Measurements from ENCODE around the gene MTIF3.

Gene MTIF3

DNA sequence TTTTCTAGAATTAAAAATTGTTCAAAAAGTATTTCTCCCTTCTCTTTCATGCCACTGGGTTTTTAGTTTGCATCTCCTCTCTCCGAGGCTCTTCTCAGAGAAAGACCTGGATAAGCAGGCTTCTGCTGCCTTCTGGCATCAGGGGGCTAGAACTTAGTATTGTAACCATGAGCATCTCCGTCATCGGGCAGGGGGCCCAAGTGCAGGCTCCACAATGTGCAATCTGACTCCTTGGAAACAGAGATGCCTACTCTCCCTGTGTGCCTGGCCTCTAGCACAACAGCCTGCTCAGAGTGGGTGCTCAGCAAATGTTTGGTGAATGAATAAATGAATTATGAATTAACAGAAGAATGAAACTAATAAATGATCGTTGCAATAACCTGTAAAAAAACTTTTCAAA, 45.6 kb upstream of the MTIF3 start:
- ATAC-seq (ENCODE audit: insufficient read depth, low read depth) (no peak), DNase-seq (no peak)
- no peaks in the 10 kb centered on the region for H4K20me1 ChIP-seq (ENCODE audit: insufficient read depth, low read length)
- no peaks in the 10 kb centered on the region for H3K4me1 ChIP-seq (ENCODE audit: insufficient read depth, low read length)
- no peaks in the 10 kb centered on the region for H3K27me3 ChIP-seq (ENCODE audit: insufficient read depth, low read length, poor library complexity)
- no peak overlapping the region for H2AFZ ChIP-seq (ENCODE audit: low read depth, low read length)
- no peak overlapping the region for H3K9ac ChIP-seq (ENCODE audit: low read depth, low read length)
- H3K79me2 ChIP-seq (ENCODE audit: insufficient read depth, low read length), result no peaks in the 10 kb centered on the region
- TF ChIP-seq, protein P1, sequence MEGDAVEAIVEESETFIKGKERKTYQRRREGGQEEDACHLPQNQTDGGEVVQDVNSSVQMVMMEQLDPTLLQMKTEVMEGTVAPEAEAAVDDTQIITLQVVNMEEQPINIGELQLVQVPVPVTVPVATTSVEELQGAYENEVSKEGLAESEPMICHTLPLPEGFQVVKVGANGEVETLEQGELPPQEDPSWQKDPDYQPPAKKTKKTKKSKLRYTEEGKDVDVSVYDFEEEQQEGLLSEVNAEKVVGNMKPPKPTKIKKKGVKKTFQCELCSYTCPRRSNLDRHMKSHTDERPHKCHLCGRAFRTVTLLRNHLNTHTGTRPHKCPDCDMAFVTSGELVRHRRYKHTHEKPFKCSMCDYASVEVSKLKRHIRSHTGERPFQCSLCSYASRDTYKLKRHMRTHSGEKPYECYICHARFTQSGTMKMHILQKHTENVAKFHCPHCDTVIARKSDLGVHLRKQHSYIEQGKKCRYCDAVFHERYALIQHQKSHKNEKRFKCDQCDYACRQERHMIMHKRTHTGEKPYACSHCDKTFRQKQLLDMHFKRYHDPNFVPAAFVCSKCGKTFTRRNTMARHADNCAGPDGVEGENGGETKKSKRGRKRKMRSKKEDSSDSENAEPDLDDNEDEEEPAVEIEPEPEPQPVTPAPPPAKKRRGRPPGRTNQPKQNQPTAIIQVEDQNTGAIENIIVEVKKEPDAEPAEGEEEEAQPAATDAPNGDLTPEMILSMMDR (IDR thresholded peaks at IDR 0.05; ENCODE audit: borderline replicate concordance, extremely low read depth, low read length, poor library complexity, severe bottlenecking), result no peak
- TF ChIP-seq EZH2 (IDR thresholded peaks at IDR 0.05; ENCODE audit: borderline replicate concordance, low read depth, low read length, severe bottlenecking), result no peak
- H3K27ac ChIP-seq (ENCODE audit: low read length), result no peak overlapping the region
- no peak overlapping the region for H3K4me2 ChIP-seq (ENCODE audit: insufficient read depth, low read length)
- no peak overlapping the region for H3K4me3 ChIP-seq (ENCODE audit: low read depth in 1 of 2, low read length in 2 of 2)
- H3K9me3 ChIP-seq (ENCODE audit: insufficient read depth, low read length, severe bottlenecking), result no peaks in the 10 kb centered on the region
- H3K36me3 ChIP-seq (ENCODE audit: insufficient read depth, low read length), result no peaks in the 10 kb centered on the region

GRCh38 chr13:27495551-27495950, 45.2 kb upstream of the MTIF3 start:
- H3K4me1 ChIP-seq (ENCODE audit: insufficient read depth, low read length), result no peaks in the 10 kb centered on the region
- no peak overlapping the region for H3K9ac ChIP-seq (ENCODE audit: low read depth, low read length)
- H3K79me2 ChIP-seq (ENCODE audit: insufficient read depth, low read length), result no peaks in the 10 kb centered on the region
- H3K4me3 ChIP-seq (ENCODE audit: low read depth in 1 of 2, low read length in 2 of 2), result no peak overlapping the region
- H3K36me3 ChIP-seq (ENCODE audit: insufficient read depth, low read length), result no peaks in the 10 kb centered on the region
- no peaks in the 10 kb centered on the region for H4K20me1 ChIP-seq (ENCODE audit: insufficient read depth, low read length)
- ATAC-seq (ENCODE audit: insufficient read depth, low read depth) (no peak), DNase-seq (no peak)
- no peak overlapping the region for H3K4me2 ChIP-seq (ENCODE audit: insufficient read depth, low read length)
- no peaks in the 10 kb centered on the region for H3K27me3 ChIP-seq (ENCODE audit: insufficient read depth, low read length, poor library complexity)
- H3K9me3 ChIP-seq (ENCODE audit: insufficient read depth, low read length, severe bottlenecking), result no peaks in the 10 kb centered on the region
- no peak overlapping the region for H2AFZ ChIP-seq (ENCODE audit: low read depth, low read length)
- H3K27ac ChIP-seq (ENCODE audit: low read length), result no peak overlapping the region
- TF ChIP-seq, protein P1 (IDR thresholded peaks at IDR 0.05; ENCODE audit: borderline replicate concordance, extremely low read depth, low read length, poor library complexity, severe bottlenecking), result no peak
- TF ChIP-seq EZH2 (IDR thresholded peaks at IDR 0.05; ENCODE audit: borderline replicate concordance, low read depth, low read length, severe bottlenecking), result no peak

DNA sequence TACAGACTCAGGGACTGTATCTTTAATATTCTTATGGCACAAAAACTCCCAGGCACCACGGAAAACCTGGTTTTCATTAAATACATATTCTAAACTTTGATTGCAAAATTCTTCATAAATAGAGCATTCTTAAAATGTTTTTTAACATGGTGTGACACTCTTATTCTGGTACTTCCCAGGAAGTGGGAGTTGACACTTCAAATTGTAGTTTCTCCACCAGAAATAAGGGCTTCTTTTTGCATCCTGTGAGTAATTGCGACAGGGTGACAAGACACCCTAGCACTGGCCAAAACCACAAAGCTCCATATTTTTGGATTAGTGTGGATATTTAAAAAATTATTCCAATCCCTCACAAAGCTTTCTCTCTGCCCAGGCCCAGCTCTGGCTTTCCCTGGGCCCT, 43.6 kb upstream of the MTIF3 start:
- no peaks in the 10 kb centered on the region for H3K27me3 ChIP-seq (ENCODE audit: insufficient read depth, low read length, poor library complexity)
- H3K79me2 ChIP-seq (ENCODE audit: insufficient read depth, low read length), result no peaks in the 10 kb centered on the region
- TF ChIP-seq, protein P1 (IDR thresholded peaks at IDR 0.05; ENCODE audit: borderline replicate concordance, extremely low read depth, low read length, poor library complexity, severe bottlenecking), result no peak
- no peak for TF ChIP-seq EZH2 (IDR thresholded peaks at IDR 0.05; ENCODE audit: borderline replicate concordance, low read depth, low read length, severe bottlenecking)
- DNase-seq (no peak), ATAC-seq (ENCODE audit: insufficient read depth, low read depth) (no peak)
- no peak overlapping the region for H3K9ac ChIP-seq (ENCODE audit: low read depth, low read length)
- no peaks in the 10 kb centered on the region for H4K20me1 ChIP-seq (ENCODE audit: insufficient read depth, low read length)
- H3K9me3 ChIP-seq (ENCODE audit: insufficient read depth, low read length, severe bottlenecking), result no peaks in the 10 kb centered on the region
- H3K4me2 ChIP-seq (ENCODE audit: insufficient read depth, low read length), result no peak overlapping the region
- H3K36me3 ChIP-seq (ENCODE audit: insufficient read depth, low read length), result no peaks in the 10 kb centered on the region
- H3K4me1 ChIP-seq (ENCODE audit: insufficient read depth, low read length), result no peaks in the 10 kb centered on the region
- H3K27ac ChIP-seq (ENCODE audit: low read length), result no peak overlapping the region
- H3K4me3 ChIP-seq (ENCODE audit: low read depth in 1 of 2, low read length in 2 of 2), result no peak overlapping the region
- no peak overlapping the region for H2AFZ ChIP-seq (ENCODE audit: low read depth, low read length)

DNA sequence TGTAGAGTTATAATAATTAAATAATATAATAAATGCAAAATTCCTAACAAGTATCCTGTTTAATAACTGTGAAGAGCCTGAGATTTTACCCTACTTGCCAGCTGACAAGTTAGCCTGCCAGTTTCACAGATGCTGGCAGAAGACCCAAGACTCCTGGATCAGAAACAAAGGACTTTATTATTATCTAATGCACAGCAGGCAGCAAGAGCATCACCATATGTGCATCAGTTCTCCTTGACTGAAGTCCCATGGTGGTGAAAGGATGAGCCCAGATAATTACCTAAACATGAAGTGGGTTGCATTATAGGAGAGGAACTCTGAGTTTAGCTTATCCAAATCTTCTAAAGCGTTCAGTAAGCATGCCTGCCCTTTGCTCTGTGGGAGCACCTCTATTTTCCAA, 39.1 kb upstream of the MTIF3 start:
- Histone ChIP-seq H2AFZ (ENCODE audit: low read depth, low read length) (no peak overlapping the region), H3K27ac (ENCODE audit: low read length) (no peak overlapping the region), H3K9me3 (ENCODE audit: insufficient read depth, low read length, severe bottlenecking) (no peaks in the 10 kb centered on the region), H3K4me2 (ENCODE audit: insufficient read depth, low read length) (no peak overlapping the region), H3K9ac (ENCODE audit: low read depth, low read length) (no peak overlapping the region), H3K27me3 (ENCODE audit: insufficient read depth, low read length, poor library complexity) (no peaks in the 10 kb centered on the region), H3K79me2 (ENCODE audit: insufficient read depth, low read length) (no peaks in the 10 kb centered on the region), H4K20me1 (ENCODE audit: insufficient read depth, low read length) (no peaks in the 10 kb centered on the region), H3K4me3 (ENCODE audit: low read depth in 1 of 2, low read length in 2 of 2) (no peak overlapping the region), H3K36me3 (ENCODE audit: insufficient read depth, low read length) (no peaks in the 10 kb centered on the region), H3K4me1 (ENCODE audit: insufficient read depth, low read length) (no peaks in the 10 kb centered on the region)
- ATAC-seq (ENCODE audit: insufficient read depth, low read depth), result no peak
- TF ChIP-seq EZH2 (IDR thresholded peaks at IDR 0.05; ENCODE audit: borderline replicate concordance, low read depth, low read length, severe bottlenecking), result no peak
- TF ChIP-seq, protein P1 (IDR thresholded peaks at IDR 0.05; ENCODE audit: borderline replicate concordance, extremely low read depth, low read length, poor library complexity, severe bottlenecking), result no peak
- no peak for DNase-seq
